ENCODE data around the gene MPPED2.

The MPPED2 gene

DNA sequence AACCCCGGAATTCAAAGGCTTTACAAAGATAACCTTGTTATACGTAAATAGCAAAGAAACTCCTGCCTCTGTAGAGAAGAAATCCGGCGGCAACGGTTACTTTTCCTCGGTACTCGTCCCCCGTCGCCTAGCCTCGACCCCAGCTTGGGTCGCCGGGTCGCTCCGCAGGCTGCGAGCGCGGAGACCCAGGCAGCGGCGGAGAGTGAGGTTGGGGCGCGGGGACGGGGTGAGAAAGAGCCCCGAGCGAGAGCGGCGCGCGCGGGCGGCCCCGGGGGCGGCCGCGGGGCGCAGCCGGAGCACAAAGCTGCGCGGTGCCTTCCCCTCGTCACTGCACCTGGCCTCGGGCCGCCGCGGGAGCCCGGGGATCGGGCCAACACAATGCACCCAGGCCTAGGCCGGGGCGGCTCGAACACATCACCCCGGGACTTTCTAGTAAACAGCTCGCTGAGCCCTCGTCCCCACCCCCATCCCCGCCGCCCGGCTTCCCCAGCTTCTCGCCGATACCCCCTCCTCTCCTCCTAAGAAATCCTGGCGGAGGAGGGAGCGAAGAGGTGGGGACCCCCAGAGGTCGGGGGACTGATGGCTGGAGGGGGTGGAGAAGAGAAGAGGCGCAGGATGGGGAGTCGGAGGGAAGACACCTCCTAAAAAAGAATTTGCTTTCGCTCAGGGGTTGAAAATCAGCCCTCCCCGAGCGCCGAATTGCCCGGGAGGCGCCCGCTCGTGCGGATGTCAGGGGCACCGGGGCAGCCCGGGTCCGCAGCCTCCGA lies 845 bp downstream of the MPPED2 start:
- TF ChIP-seq CEBPB (IDR thresholded peaks at IDR 0.05) (no peak), TCF12 (IDR thresholded peaks at IDR 0.05; ENCODE audit: low read depth) (no peak), RAD21 (IDR thresholded peaks at IDR 0.05; ENCODE audit: low read depth) (no peak), CREB1 (IDR thresholded peaks at IDR 0.05; ENCODE audit: low read depth) (no peak), EP300 (IDR thresholded peaks at IDR 0.05; ENCODE audit: borderline replicate concordance) (no peak), ZBTB7A (IDR thresholded peaks at IDR 0.05; ENCODE audit: low read depth) (no peak; the same call in 1 of the 2 replicates), TAF1 (IDR thresholded peaks at IDR 0.05; ENCODE audit: low read depth) (0 out of 2 replicates have a peak, but pooled peaks have one; percentile 25)
- TF ChIP-seq, protein P1, sequence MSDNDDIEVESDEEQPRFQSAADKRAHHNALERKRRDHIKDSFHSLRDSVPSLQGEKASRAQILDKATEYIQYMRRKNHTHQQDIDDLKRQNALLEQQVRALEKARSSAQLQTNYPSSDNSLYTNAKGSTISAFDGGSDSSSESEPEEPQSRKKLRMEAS (IDR thresholded peaks at IDR 0.05), result no peak; the same call in 1 of the 2 replicates

DNA sequence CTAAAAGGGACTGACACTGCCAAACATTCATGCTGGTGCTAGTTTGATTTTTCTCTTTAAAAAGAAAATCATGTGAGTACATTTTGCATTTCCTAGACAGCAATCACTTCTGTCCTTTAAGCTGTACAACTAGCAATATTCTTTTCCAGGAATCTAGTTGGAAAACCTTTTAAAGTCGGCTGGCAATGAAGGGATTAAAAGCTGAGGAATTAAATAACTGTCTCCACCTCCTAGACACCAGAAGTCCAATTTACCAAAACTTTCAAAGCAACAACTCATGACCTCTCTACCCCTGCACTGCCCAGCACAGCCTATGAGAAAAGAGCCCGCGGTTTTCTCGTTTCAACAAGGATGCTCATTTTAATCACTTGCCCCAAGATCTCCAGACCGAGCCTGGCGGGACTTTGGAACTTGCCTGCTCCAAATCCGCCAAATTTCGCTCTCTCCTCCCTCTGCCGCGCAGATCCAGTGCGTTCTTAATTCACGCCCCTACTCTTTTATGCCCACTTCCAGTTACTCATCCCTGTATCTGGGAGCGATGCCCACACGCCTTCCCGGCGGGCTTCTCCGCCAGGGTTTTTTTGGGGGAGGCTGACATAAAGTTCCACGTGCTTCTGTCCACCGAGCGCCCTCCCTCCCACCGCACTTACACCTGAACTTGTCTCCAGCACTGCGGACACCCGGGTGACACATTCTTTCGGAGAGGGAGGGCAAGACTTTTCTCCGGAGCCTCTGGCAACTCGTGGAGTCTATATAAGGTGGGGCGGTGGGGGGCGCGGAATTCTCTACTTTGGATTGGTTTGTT lies 2.5 kb downstream of the MPPED2 start:
- TF ChIP-seq, protein P2, sequence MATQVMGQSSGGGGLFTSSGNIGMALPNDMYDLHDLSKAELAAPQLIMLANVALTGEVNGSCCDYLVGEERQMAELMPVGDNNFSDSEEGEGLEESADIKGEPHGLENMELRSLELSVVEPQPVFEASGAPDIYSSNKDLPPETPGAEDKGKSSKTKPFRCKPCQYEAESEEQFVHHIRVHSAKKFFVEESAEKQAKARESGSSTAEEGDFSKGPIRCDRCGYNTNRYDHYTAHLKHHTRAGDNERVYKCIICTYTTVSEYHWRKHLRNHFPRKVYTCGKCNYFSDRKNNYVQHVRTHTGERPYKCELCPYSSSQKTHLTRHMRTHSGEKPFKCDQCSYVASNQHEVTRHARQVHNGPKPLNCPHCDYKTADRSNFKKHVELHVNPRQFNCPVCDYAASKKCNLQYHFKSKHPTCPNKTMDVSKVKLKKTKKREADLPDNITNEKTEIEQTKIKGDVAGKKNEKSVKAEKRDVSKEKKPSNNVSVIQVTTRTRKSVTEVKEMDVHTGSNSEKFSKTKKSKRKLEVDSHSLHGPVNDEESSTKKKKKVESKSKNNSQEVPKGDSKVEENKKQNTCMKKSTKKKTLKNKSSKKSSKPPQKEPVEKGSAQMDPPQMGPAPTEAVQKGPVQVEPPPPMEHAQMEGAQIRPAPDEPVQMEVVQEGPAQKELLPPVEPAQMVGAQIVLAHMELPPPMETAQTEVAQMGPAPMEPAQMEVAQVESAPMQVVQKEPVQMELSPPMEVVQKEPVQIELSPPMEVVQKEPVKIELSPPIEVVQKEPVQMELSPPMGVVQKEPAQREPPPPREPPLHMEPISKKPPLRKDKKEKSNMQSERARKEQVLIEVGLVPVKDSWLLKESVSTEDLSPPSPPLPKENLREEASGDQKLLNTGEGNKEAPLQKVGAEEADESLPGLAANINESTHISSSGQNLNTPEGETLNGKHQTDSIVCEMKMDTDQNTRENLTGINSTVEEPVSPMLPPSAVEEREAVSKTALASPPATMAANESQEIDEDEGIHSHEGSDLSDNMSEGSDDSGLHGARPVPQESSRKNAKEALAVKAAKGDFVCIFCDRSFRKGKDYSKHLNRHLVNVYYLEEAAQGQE (IDR thresholded peaks at IDR 0.05; ENCODE audit: low read depth), result no peak
- TF ChIP-seq NFIC (IDR thresholded peaks at IDR 0.05), result no peak
- no peak for TF ChIP-seq YY1 (IDR thresholded peaks at IDR 0.05; ENCODE audit: low read depth)
- TF ChIP-seq FOXM1 (IDR thresholded peaks at IDR 0.05; ENCODE audit: borderline replicate concordance, low read depth), result no peak
- no peak for TF ChIP-seq TCF12 (IDR thresholded peaks at IDR 0.05; ENCODE audit: low read depth)
- TF ChIP-seq, protein P1 (IDR thresholded peaks at IDR 0.05), result no peak
- no peak for TF ChIP-seq CEBPB (IDR thresholded peaks at IDR 0.05)
- no peak for TF ChIP-seq EP300 (IDR thresholded peaks at IDR 0.05; ENCODE audit: borderline replicate concordance)
- no peak for TF ChIP-seq CREB1 (IDR thresholded peaks at IDR 0.05; ENCODE audit: low read depth)
- TF ChIP-seq ZBTB7A (IDR thresholded peaks at IDR 0.05; ENCODE audit: low read depth), result no peak
- no peak for TF ChIP-seq RAD21 (IDR thresholded peaks at IDR 0.05; ENCODE audit: low read depth)
- no peak for TF ChIP-seq TEAD4 (IDR thresholded peaks at IDR 0.05)
- no peak for TF ChIP-seq TAF1 (IDR thresholded peaks at IDR 0.05; ENCODE audit: low read depth)
- TF ChIP-seq EGR1 (IDR thresholded peaks at IDR 0.05), result no peak

DNA sequence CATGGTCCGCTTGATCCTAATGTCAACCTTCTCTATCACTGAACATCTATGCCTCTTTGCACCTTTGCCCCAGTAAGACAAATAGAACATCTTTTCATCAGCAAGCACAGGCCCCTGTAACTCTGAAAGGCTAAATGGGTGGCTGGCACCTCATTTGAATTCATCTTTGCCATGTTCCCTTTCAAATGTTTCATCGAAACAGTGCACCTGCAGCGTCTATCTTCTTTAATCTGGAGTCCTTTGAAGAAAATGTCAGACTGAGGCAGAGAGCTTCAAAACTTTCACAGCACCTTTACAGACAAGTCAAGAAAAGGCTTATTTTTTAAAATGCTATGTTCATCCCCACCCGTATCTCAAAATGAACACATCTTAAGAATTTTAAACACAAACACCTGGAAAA lies 3.4 kb downstream of the MPPED2 start:
- TF ChIP-seq TCF12 (IDR thresholded peaks at IDR 0.05; ENCODE audit: low read depth) (no peak), NFIC (IDR thresholded peaks at IDR 0.05) (no peak), CREB1 (IDR thresholded peaks at IDR 0.05; ENCODE audit: low read depth) (no peak), FOXM1 (IDR thresholded peaks at IDR 0.05; ENCODE audit: borderline replicate concordance, low read depth) (no peak), YY1 (IDR thresholded peaks at IDR 0.05; ENCODE audit: low read depth) (no peak)
- TF ChIP-seq, protein P3, sequence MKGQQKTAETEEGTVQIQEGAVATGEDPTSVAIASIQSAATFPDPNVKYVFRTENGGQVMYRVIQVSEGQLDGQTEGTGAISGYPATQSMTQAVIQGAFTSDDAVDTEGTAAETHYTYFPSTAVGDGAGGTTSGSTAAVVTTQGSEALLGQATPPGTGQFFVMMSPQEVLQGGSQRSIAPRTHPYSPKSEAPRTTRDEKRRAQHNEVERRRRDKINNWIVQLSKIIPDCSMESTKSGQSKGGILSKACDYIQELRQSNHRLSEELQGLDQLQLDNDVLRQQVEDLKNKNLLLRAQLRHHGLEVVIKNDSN (IDR thresholded peaks at IDR 0.05), result no peak
- TF ChIP-seq, protein P2 (IDR thresholded peaks at IDR 0.05; ENCODE audit: low read depth), result no peak

DNA sequence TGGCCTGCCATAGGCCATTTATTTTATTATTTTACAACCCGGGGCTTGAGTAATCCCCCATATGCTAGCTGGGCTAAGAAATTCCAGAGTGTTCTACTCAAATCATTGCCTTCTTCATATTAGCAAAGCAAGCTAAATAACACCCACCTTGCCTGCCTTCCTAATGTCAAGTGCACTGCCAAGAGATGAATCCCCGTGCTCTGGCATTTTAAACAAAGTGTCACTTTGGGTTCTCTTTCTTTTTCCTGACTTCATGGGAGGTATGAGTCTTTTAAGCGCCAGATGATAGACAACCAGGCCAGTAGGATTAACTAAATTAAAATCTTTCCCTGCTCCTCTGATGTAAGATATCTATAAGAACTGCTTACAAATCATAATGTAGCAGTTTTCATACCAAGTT lies 4.5 kb downstream of the MPPED2 start:
- TF ChIP-seq FOXM1 (IDR thresholded peaks at IDR 0.05; ENCODE audit: borderline replicate concordance, low read depth) (no peak), TEAD4 (IDR thresholded peaks at IDR 0.05) (no peak), EGR1 (IDR thresholded peaks at IDR 0.05) (no peak), ZBTB7A (IDR thresholded peaks at IDR 0.05; ENCODE audit: low read depth) (no peak), TAF1 (IDR thresholded peaks at IDR 0.05; ENCODE audit: low read depth) (no peak)
- TF ChIP-seq, protein P3 (IDR thresholded peaks at IDR 0.05), result no peak

DNA sequence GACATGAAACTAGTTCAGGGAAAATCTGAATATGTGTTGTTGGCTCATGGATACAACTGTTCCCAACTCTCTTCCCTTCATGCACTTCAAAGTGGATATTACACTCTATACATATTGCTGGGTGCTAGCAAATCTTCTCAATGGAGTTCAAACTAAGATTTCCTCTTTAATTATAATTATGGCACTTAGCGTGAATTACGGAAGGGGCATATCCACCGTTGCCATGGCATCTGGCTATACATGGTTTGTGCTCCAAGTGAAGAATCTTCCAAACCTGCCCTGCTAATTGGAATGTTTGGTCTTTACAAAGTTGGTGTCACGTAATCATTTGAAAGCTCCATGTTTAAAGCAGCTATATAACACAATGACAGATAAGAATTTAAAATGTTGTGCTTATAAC lies 5.6 kb downstream of the MPPED2 start:
- TF ChIP-seq CEBPB (IDR thresholded peaks at IDR 0.05) (no peak), TCF12 (IDR thresholded peaks at IDR 0.05; ENCODE audit: low read depth) (no peak), RAD21 (IDR thresholded peaks at IDR 0.05; ENCODE audit: low read depth) (no peak), EGR1 (IDR thresholded peaks at IDR 0.05) (no peak), TEAD4 (IDR thresholded peaks at IDR 0.05) (no peak), YY1 (IDR thresholded peaks at IDR 0.05; ENCODE audit: low read depth) (no peak), FOXM1 (IDR thresholded peaks at IDR 0.05; ENCODE audit: borderline replicate concordance, low read depth) (no peak), EP300 (IDR thresholded peaks at IDR 0.05; ENCODE audit: borderline replicate concordance) (no peak), TAF1 (IDR thresholded peaks at IDR 0.05; ENCODE audit: low read depth) (no peak), ZBTB7A (IDR thresholded peaks at IDR 0.05; ENCODE audit: low read depth) (no peak), CREB1 (IDR thresholded peaks at IDR 0.05; ENCODE audit: low read depth) (no peak), NFIC (IDR thresholded peaks at IDR 0.05) (no peak)
- TF ChIP-seq, protein P2 (IDR thresholded peaks at IDR 0.05; ENCODE audit: low read depth), result no peak
- TF ChIP-seq, protein P3 (IDR thresholded peaks at IDR 0.05), result no peak
- TF ChIP-seq, protein P1 (IDR thresholded peaks at IDR 0.05), result no peak

Measured in Ishikawa (cell line).